GM23248 (cell line): ENCODE measurements around the gene NRG3. TPM values are rescaled to one million over a fixed set of nuclear protein-coding genes. Genes with fewer than 3 reads are reported as not detected.

Experiments used
- DNase-seq: peaks from one replicate; pipeline ENCODE4 v3.0.0-alpha.2; 2015
- H2AFZ ChIP-seq: fragments of 200-600 bp; sonication (generic); 2 replicates; pipeline ENCODE4 v1.6.1; 2016; ENCODE audit warnings: antibody characterized with exemption
- H3F3A ChIP-seq: fragments of 200-600 bp; sonication (generic); 2 replicates; pipeline ENCODE4 v1.6.1; 2016; ENCODE audit warnings: mild to moderate bottlenecking, antibody characterized with exemption, mixed run types; ENCODE audit not compliant: insufficient read depth
- H3K27ac ChIP-seq: fragments of 200-600 bp; sonication (generic); 2 replicates; pipeline ENCODE4 v1.5.1; 2016; ENCODE audit warnings: mild to moderate bottlenecking
- H3K27me3 ChIP-seq: fragments of 200-600 bp; sonication (generic); replicated peaks from 2 replicates; pipeline ENCODE4 v1.6.1; 2016; ENCODE audit warnings: mild to moderate bottlenecking; ENCODE audit not compliant: insufficient read depth
- H3K36me3 ChIP-seq: fragments of 200-600 bp; sonication (generic); 2 replicates; pipeline ENCODE4 v1.6.1; 2016; ENCODE audit warnings: low read depth, mild to moderate bottlenecking
- H3K4me1 ChIP-seq: fragments of 200-600 bp; sonication (generic); 2 replicates; pipeline ENCODE4 v1.6.1; 2016; ENCODE audit warnings: mild to moderate bottlenecking; ENCODE audit not compliant: insufficient read depth
- H3K4me2 ChIP-seq: fragments of 200-600 bp; sonication (generic); one replicate; pipeline ENCODE4 v1.6.1; 2016; ENCODE audit warnings: mild to moderate bottlenecking; ENCODE audit not compliant: unreplicated experiment
- H3K4me3 ChIP-seq: fragments of 200-600 bp; sonication (generic); 2 replicates; pipeline ENCODE4 v1.5.1; 2016; ENCODE audit warnings: mild to moderate bottlenecking
- H3K79me2 ChIP-seq: fragments of 200-600 bp; sonication (generic); 2 replicates; pipeline ENCODE4 v1.6.1; 2016; ENCODE audit warnings: mild to moderate bottlenecking; ENCODE audit not compliant: insufficient read depth
- H3K9ac ChIP-seq: fragments of 200-600 bp; sonication (generic); 2 replicates; pipeline ENCODE4 v1.6.1; 2016; ENCODE audit warnings: mild to moderate bottlenecking
- H3K9me2 ChIP-seq: fragments of 200-600 bp; sonication (generic); 2 replicates; pipeline ENCODE4 v1.6.1; 2016; ENCODE audit warnings: mixed run types, mild to moderate bottlenecking, moderate library complexity; ENCODE audit not compliant: insufficient read depth
- H3K9me3 ChIP-seq: fragments of 200-600 bp; sonication (generic); one replicate; pipeline ENCODE4 v1.6.1; 2017; ENCODE audit warnings: low read depth
- H4K20me1 ChIP-seq: fragments of 200-600 bp; sonication (generic); 2 replicates; pipeline ENCODE4 v1.6.0; 2016; ENCODE audit not compliant: insufficient read depth
- EZH2 ChIP-seq: fragments of 200-600 bp; sonication (generic); IDR thresholded peaks from 2 replicates; pipeline ENCODE4 v1.6.1; 2018; ENCODE audit warnings: antibody characterized with exemption, mild to moderate bottlenecking; ENCODE audit not compliant: insufficient read depth, poor library complexity, severe bottlenecking
- EZH2phosphoT487 ChIP-seq: fragments of 200-600 bp; sonication (generic); IDR thresholded peaks from 2 replicates; pipeline ENCODE4 v1.6.1; 2018; ENCODE audit warnings: antibody characterized with exemption, moderate library complexity, mild to moderate bottlenecking, low read depth; ENCODE audit not compliant: insufficient read depth
- WGBS, 2 experiments: methylation state at CpG; one replicate each; pipeline ENCODE4 v1.1.6; 2015 to 2017; ENCODE audit warnings: low lambda C conversion rate in 2 of 2, low coverage in 1 of 2; ENCODE audit errors: missing lambda C conversion rate in 2 of 2; 5-methylcytosine and 5-hydroxymethylcytosine counted together
- in situ Hi-C: fragments of 300-500 bp; cut with MboI; formaldehyde crosslinking; loops from 2 replicates; pipeline ENCODE4 v1.15.0; 2020
- polyA plus RNA-seq: library from polyadenylated mRNA; unstranded; fragments of >200 nt; fragmentation: Nextera tagmentation; extraction: Ambion mirVana; gene quantifications from 2 replicates; pipeline ENCODE4 v1.2.1, GENCODE V29; 2016
- total RNA-seq: library from RNA; depleted of rRNA; stranded (reverse); fragments of >200 nt; shearing (Covaris generic); gene quantifications from 2 replicates; pipeline ENCODE4 v1.2.3, GENCODE V29; 2014

The NRG3 gene
- total and polyA plus RNA-seq, 2 experiments from 2014 or later, result not detected

GRCh38 chr10:81873231-81873931, 1.6 kb upstream of the NRG3 start:
- no peak for TF ChIP-seq EZH2
- TF ChIP-seq EZH2phosphoT487, result no peak
- no peaks in the 10 kb centered on the region for H3K79me2 ChIP-seq
- 1 to 4% methylated on average over 12 of the region's 12 CpGs for WGBS, 2 experiments
- no peaks in the 10 kb centered on the region for H3K9me3 ChIP-seq
- H3K4me2 ChIP-seq, result no peak overlapping the region
- H3K27ac ChIP-seq, result no peak overlapping the region
- no peak overlapping the region for H3K9ac ChIP-seq
- H3K27me3 ChIP-seq, result peaks cover 27% of the 10 kb centered on the region
- in situ Hi-C loops, result no loop called here
- H3K4me3 ChIP-seq, result no peak overlapping the region
- H4K20me1 ChIP-seq, result no peaks in the 10 kb centered on the region
- no peak for DNase-seq
- H3K9me2 ChIP-seq, result no peaks in the 10 kb centered on the region
- H3K4me1 ChIP-seq, result no peaks in the 10 kb centered on the region
- no peaks in the 10 kb centered on the region for H3K36me3 ChIP-seq
- H2AFZ ChIP-seq, result no peak overlapping the region
- no peaks in the 10 kb centered on the region for H3F3A ChIP-seq

GRCh38 chr10:81873932-81874816, 820 bp upstream of the NRG3 start:
- no peak for TF ChIP-seq EZH2phosphoT487
- TF ChIP-seq EZH2, result no peak
- DNase-seq, result peak; percentile 13
- H3K4me2 ChIP-seq, result no peak overlapping the region
- no peaks in the 10 kb centered on the region for H3K79me2 ChIP-seq
- in situ Hi-C loops, result no loop called here
- no peaks in the 10 kb centered on the region for H3K9me3 ChIP-seq
- peaks cover 27% of the 10 kb centered on the region for H3K27me3 ChIP-seq
- H3K36me3 ChIP-seq, result no peaks in the 10 kb centered on the region
- H2AFZ ChIP-seq, result no peak overlapping the region
- no peaks in the 10 kb centered on the region for H3F3A ChIP-seq
- H3K27ac ChIP-seq, result no peak overlapping the region
- no peak overlapping the region for H3K9ac ChIP-seq
- H4K20me1 ChIP-seq, result no peaks in the 10 kb centered on the region
- H3K4me1 ChIP-seq, result no peaks in the 10 kb centered on the region
- no peak overlapping the region for H3K4me3 ChIP-seq
- H3K9me2 ChIP-seq, result no peaks in the 10 kb centered on the region
- WGBS, 2 experiments, result 3 to 4% methylated on average over 54 to 56 of the region's 80 CpGs

GRCh38 chr10:81875467-81876252, 666 bp downstream of the NRG3 start:
- Histone ChIP-seq H3K4me3 (no peak overlapping the region), H3K9me2 (no peaks in the 10 kb centered on the region), H3K4me2 (no peak overlapping the region), H3K9me3 (no peaks in the 10 kb centered on the region), H3F3A (no peaks in the 10 kb centered on the region), H3K27me3 (peaks cover 27% of the 10 kb centered on the region), H3K36me3 (no peaks in the 10 kb centered on the region), H3K4me1 (no peaks in the 10 kb centered on the region), H4K20me1 (no peaks in the 10 kb centered on the region), H3K27ac (no peak overlapping the region), H2AFZ (no peak overlapping the region), H3K79me2 (no peaks in the 10 kb centered on the region), H3K9ac (no peak overlapping the region)
- 8 to 11% methylated on average over 29 to 47 of the region's 49 CpGs for WGBS, 2 experiments
- DNase-seq, result no peak
- TF ChIP-seq EZH2phosphoT487 (no peak), EZH2 (no peak)
- in situ Hi-C loops, result no loop called here
